Endothelial cell of hepatic sinusoid (primary cell): ENCODE data around the gene SAMD4A.

Experiments used
- in situ Hi-C: cut with HindIII; loops from 2 replicates; pipeline ENCODE4 v1.10.0; 2017; ENCODE audit warnings: low sequenced_read_pairs

The SAMD4A gene

GRCh38 chr14:54651649-54652048, 84.7 kb downstream of the SAMD4A start:
- in situ Hi-C loops, result no loop called here

GRCh38 chr14:54652188-54652587, 85.3 kb downstream of the SAMD4A start:
- in situ Hi-C loops, result no loop called here

- in situ Hi-C loops, result no loop called here
Measured at GRCh38 chr14:54652605-54653052, 85.7 kb downstream of the SAMD4A start.

- in situ Hi-C loops, result no loop called here
Measured at GRCh38 chr14:54653712-54654469, 87.0 kb downstream of the SAMD4A start.

- in situ Hi-C loops, result no loop called here
Measured at GRCh38 chr14:54654605-54655004, 87.7 kb downstream of the SAMD4A start.

- in situ Hi-C loops, result no loop called here
Measured at GRCh38 chr14:54658836-54659235, 91.9 kb downstream of the SAMD4A start.

- in situ Hi-C loops, result no loop called here
Measured at GRCh38 chr14:54659365-54659764, 92.4 kb downstream of the SAMD4A start.

- in situ Hi-C loops, result no loop called here
Measured at GRCh38 chr14:54660604-54661111, 93.7 kb downstream of the SAMD4A start.

- in situ Hi-C loops, result no loop called here
Measured at GRCh38 chr14:54662491-54663133, 95.7 kb downstream of the SAMD4A start.

- in situ Hi-C loops, result no loop called here
Measured at GRCh38 chr14:54664961-54665360, 98.0 kb downstream of the SAMD4A start.

GRCh38 chr14:54665946-54666345, 99.0 kb downstream of the SAMD4A start:
- in situ Hi-C loops, result no loop called here

GRCh38 chr14:54667026-54667744, 100.3 kb downstream of the SAMD4A start:
- in situ Hi-C loops, result no loop called here

GRCh38 chr14:54667764-54668163, 100.8 kb downstream of the SAMD4A start:
- in situ Hi-C loops, result no loop called here

GRCh38 chr14:54669721-54670561, 103.0 kb downstream of the SAMD4A start:
- in situ Hi-C loops, result no loop called here

- in situ Hi-C loops, result no loop called here
Measured at GRCh38 chr14:54671537-54671936, 104.6 kb downstream of the SAMD4A start.

- in situ Hi-C loops, result no loop called here
Measured at GRCh38 chr14:54672181-54672580, 105.3 kb downstream of the SAMD4A start.

GRCh38 chr14:54672688-54673087, 105.8 kb downstream of the SAMD4A start:
- in situ Hi-C loops, result no loop called here

- in situ Hi-C loops, result no loop called here
Measured at GRCh38 chr14:54673193-54674045, 106.5 kb downstream of the SAMD4A start.

GRCh38 chr14:54674046-54674741, 107.3 kb downstream of the SAMD4A start:
- in situ Hi-C loops, result no loop called here
